GM12878 (cell line): ENCODE results near the gene EEFSEC. TPM values are rescaled to one million over a fixed set of nuclear protein-coding genes. Genes with fewer than 3 reads are reported as not detected.

ENCODE experiments used
- ATAC-seq: fragments of 200-7000 bp; cut with Tn5 transposase; 3 replicates; pipeline ENCODE4 v1.9.1; 2020; ENCODE audit warnings: mild to moderate bottlenecking, moderate library complexity
- BruUV-seq: library from RNA; stranded (reverse); fragments of 400-500 nt; replicated peaks from 2 replicates; lab custom pipeline; 2021; lab: Mats Ljungman, UMichigan
- CTCF ChIA-PET: fragments of 300-600 bp; sonication (Branson Sonifier 250); formaldehyde crosslinking; extraction: SDS; loops from one replicate; lab custom pipeline; 2021; ENCODE audit warnings: inconsistent platforms; lab: Yijun Ruan, JAX
- POLR2A ChIA-PET: fragments of 350-600 bp; formaldehyde crosslinking; extraction: SDS; loops from one replicate; lab custom pipeline; 2021; ENCODE audit warnings: inconsistent platforms; lab: Charles Lee
- RAD21 ChIA-PET: fragments of 300-600 bp; sonication (Branson Sonifier 250); formaldehyde crosslinking; loops from one replicate; lab custom pipeline; 2023; ENCODE audit warnings: antibody characterized with exemption; ENCODE audit not compliant: unreplicated experiment; lab: Charles Lee
- SMC1A ChIA-PET: fragments of 300-600 bp; sonication (Branson Sonifier 250); formaldehyde crosslinking; loops from one replicate; lab custom pipeline; 2023; ENCODE audit not compliant: unreplicated experiment, uncharacterized antibody; lab: Charles Lee
- DNase-seq: peaks from one replicate; pipeline ENCODE4 v3.0.0-alpha.2; 2011; ENCODE audit warnings: low read depth, low spot score
- FAIRE-seq: peaks from 3 replicates; lab custom pipeline; 2011; peaks lifted over from hg19 to GRCh38; lab: Jason Lieb, UNC
- H2AFZ ChIP-seq: 2 replicates; pipeline ENCODE4 v1.6.0; 2011; ENCODE audit warnings: low read depth, low read length, control low read depth; ENCODE audit not compliant: control insufficient read depth
- H3K27ac ChIP-seq: 2 replicates; pipeline ENCODE4 v1.5.1; 2011; ENCODE audit warnings: control low read depth; ENCODE audit not compliant: control insufficient read depth, insufficient read depth
- H3K27me3 ChIP-seq, 2 experiments: replicated peaks in 1 of 2; 2 replicates each; pipeline versions ENCODE4 v1.6.0 to v1.6.1; 2011; ENCODE audit warnings: low read length in 1 of 2; ENCODE audit not compliant: control insufficient read depth in 2 of 2, insufficient read depth in 2 of 2
- H3K36me3 ChIP-seq, 2 experiments: 2 replicates each; pipeline ENCODE4 v1.5.1; 2011; ENCODE audit warnings: low read length in 1 of 2; ENCODE audit not compliant: control insufficient read depth in 2 of 2, insufficient read depth in 2 of 2
- H3K4me1 ChIP-seq: 2 replicates; pipeline ENCODE4 v1.6.1; 2011; ENCODE audit warnings: mild to moderate bottlenecking, low read length, moderate library complexity, mixed read lengths; ENCODE audit not compliant: control insufficient read depth, insufficient read depth
- H3K4me2 ChIP-seq: 2 replicates; pipeline ENCODE4 v1.6.0; 2011; ENCODE audit warnings: control low read depth; ENCODE audit not compliant: control insufficient read depth, insufficient read depth
- H3K4me3 ChIP-seq: fragments of 200-600 bp; sonication (generic); 2 replicates; pipeline ENCODE4 v1.5.1; 2016
- H3K79me2 ChIP-seq: 2 replicates; pipeline ENCODE4 v1.6.0; 2011; ENCODE audit warnings: low read length; ENCODE audit not compliant: control insufficient read depth, insufficient read depth
- H3K9ac ChIP-seq: 2 replicates; pipeline ENCODE4 v1.8.0; 2011; ENCODE audit warnings: low read length, control low read depth, mixed read lengths; ENCODE audit not compliant: control insufficient read depth, insufficient read depth
- H3K9me3 ChIP-seq: replicated peaks from 3 replicates; pipeline ENCODE4 v1.5.1; 2011; ENCODE audit warnings: mild to moderate bottlenecking, low read length; ENCODE audit not compliant: control insufficient read depth, insufficient read depth
- H4K20me1 ChIP-seq: 2 replicates; pipeline ENCODE4 v1.6.0; 2011; ENCODE audit not compliant: control insufficient read depth, insufficient read depth
- CBX5 ChIP-seq: sonication (generic); IDR thresholded peaks from 2 replicates; pipeline ENCODE4 v1.6.1; 2016; ENCODE audit warnings: low read depth, moderate library complexity, mild to moderate bottlenecking, inconsistent platforms
- HDAC2 ChIP-seq: fragments of 200-600 bp; sonication (generic); IDR thresholded peaks from 2 replicates; pipeline ENCODE4 v1.6.1; 2017
- IKZF1 ChIP-seq: fragments of 450-650 bp; conservative IDR thresholded peaks from 2 replicates; pipeline ENCODE4 v1.6.1; 2017; ENCODE audit warnings: antibody characterized with exemption, mild to moderate bottlenecking
- MYC ChIP-seq: IDR thresholded peaks from 2 replicates; pipeline ENCODE4 v1.6.1; 2011; ENCODE audit warnings: mild to moderate bottlenecking, low read length, moderate library complexity, inconsistent platforms; ENCODE audit not compliant: insufficient read depth, insufficient replicate concordance, insufficient read length, severe bottlenecking
- RELA ChIP-seq: fragments of 450-650 bp; IDR thresholded peaks from 2 replicates; pipeline ENCODE4 v1.8.0; 2014; ENCODE audit warnings: borderline replicate concordance; ENCODE audit not compliant: partially characterized antibody
- SIN3A ChIP-seq: IDR thresholded peaks from 2 replicates; pipeline ENCODE4 v1.6.1; 2012; ENCODE audit warnings: low read depth, low read length, improper control_type of control experiment
- SIX5 ChIP-seq: IDR thresholded peaks from 2 replicates; pipeline ENCODE4 v1.6.1; 2011; ENCODE audit warnings: mild to moderate bottlenecking, low read depth, low read length, moderate library complexity; ENCODE audit not compliant: severe bottlenecking
- ZNF207 ChIP-seq: fragments of 450-650 bp; IDR thresholded peaks from 2 replicates; pipeline ENCODE4 v1.6.1; 2014; ENCODE audit warnings: antibody characterized with exemption, mild to moderate bottlenecking, borderline replicate concordance
- ZNF24 ChIP-seq: fragments of 450-650 bp; IDR thresholded peaks from 2 replicates; pipeline ENCODE4 v1.6.1; 2017; ENCODE audit warnings: antibody characterized with exemption, mild to moderate bottlenecking
- ZNF274 ChIP-seq: IDR thresholded peaks from one replicate; pipeline ENCODE4 v1.8.0; 2011; ENCODE audit not compliant: insufficient read length, insufficient read depth
- WGBS: methylation state at CpG from one replicate; pipeline ENCODE4 v1.1.6; 2016; ENCODE audit warnings: low lambda C conversion rate; ENCODE audit not compliant: insufficient replicate concordance, insufficient coverage; ENCODE audit errors: missing lambda C conversion rate; 5-methylcytosine and 5-hydroxymethylcytosine counted together
- in situ Hi-C: fragments of 300-500 bp; cut with MboI; formaldehyde crosslinking; loops from 9 replicates; pipeline ENCODE4 v1.14.3; 2018; ENCODE audit warnings: mixed read lengths
- intact Hi-C: fragments of 100-400 bp; cut with micrococcal nuclease; formaldehyde crosslinking; loops from one replicate; pipeline ENCODE4 v1.14.2; 2022; ENCODE audit not compliant: unreplicated experiment
- polyA plus RNA-seq, 11 experiments: library from polyadenylated mRNA; depleted of rRNA in 4 of 11; unstranded in 6 of 11; stranded (reverse) in 5 of 11; fragments of >200 nt; fragmentation: Nextera tagmentation in 4 of 11; fragmentation: Illumina TruSeq in 1 of 11; extraction: Ambion mirVana in 4 of 11; extraction: Trizol in 1 of 11; gene quantifications; 1 replicate in 1 of 11; 2 replicates in 10 of 11; pipeline versions ENCODE4 v1.2.1 to v1.2.3, GENCODE V29; 2011 to 2016; ENCODE audit warnings: inconsistent platforms in 2 of 11, missing spikeins in 2 of 11, low read depth in 1 of 11
- total RNA-seq, 4 experiments: library from RNA; depleted of rRNA in 3 of 4; stranded (reverse); fragments of >200 nt in 3 of 4; fragmentation: Illumina TruSeq in 1 of 4; extraction: Trizol in 1 of 4; gene quantifications; 2 replicates each; pipeline versions ENCODE4 v1.2.1 to v1.2.3, GENCODE V29; 2013 to 2021
- TF ChIP-seq, protein P1 (sequence below): IDR thresholded peaks from 2 replicates; pipeline ENCODE4 v1.6.1; 2012; ENCODE audit warnings: low read depth, low read length, improper control_type of control experiment
- TF ChIP-seq, protein P2 (sequence below): IDR thresholded peaks from 2 replicates; pipeline ENCODE4 v1.6.1; 2011; ENCODE audit warnings: borderline replicate concordance, low read depth, mild to moderate bottlenecking, moderate library complexity, low read length; ENCODE audit not compliant: insufficient read depth, poor library complexity, severe bottlenecking

EEFSEC gene
- total and polyA plus RNA-seq, 10 of the 15 experiments (the other 5 are each of a cell fraction or from before 2014, with no cell fraction given): 0.29 to 29.1 (median 16.1) TPM

DNA sequence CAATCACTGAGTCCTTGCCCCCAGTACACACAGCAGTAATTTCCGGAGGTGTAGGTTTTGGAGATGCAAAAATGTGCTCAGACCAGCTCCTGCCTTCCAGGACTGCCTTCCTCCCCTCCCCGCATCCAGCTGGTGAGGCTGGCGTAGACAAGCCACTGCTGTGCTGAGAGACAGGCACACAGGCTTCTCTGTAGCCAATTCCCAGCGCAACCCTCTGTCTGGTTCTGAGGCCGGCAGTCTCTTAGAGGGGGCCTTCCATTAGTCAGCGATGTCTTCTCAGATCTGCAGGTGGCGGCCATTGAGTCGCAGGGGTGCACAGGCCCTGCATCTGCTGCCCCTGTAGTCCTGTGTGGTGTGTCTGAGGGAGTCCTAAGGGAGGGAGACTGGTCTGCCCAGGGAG, 199.0 kb downstream of the EEFSEC start:
- Histone ChIP-seq H3K4me1 (peaks cover 10% of the 10 kb centered on the region), H3K27me3 (no peaks in the 10 kb centered on the region), H3K79me2 (no peaks in the 10 kb centered on the region), H3K9ac (no peak overlapping the region), H3K9me3 (no peaks in the 10 kb centered on the region), H3K27ac (no peak overlapping the region), H3K36me3 (no peaks in the 10 kb centered on the region; a peak in 1 of 4 replicates), H3K4me2 (no peak overlapping the region), H4K20me1 (no peaks in the 10 kb centered on the region), H3K4me3 (no peak overlapping the region), H2AFZ (no peak overlapping the region)
- ATAC-seq: no peak
- ChIA-PET SMC1A (no interaction called here), POLR2A (no interaction called here), CTCF (no interaction called here), RAD21 (no interaction called here)
- no peak for DNase-seq
- 89% methylated on average over 8 of the region's 8 CpGs for WGBS
- TF ChIP-seq HDAC2: no peak
- FAIRE-seq: no peak
- in situ Hi-C loops (no loop called here), intact Hi-C loops (no loop called here)
- no TSS peak for BruUV-seq

DNA sequence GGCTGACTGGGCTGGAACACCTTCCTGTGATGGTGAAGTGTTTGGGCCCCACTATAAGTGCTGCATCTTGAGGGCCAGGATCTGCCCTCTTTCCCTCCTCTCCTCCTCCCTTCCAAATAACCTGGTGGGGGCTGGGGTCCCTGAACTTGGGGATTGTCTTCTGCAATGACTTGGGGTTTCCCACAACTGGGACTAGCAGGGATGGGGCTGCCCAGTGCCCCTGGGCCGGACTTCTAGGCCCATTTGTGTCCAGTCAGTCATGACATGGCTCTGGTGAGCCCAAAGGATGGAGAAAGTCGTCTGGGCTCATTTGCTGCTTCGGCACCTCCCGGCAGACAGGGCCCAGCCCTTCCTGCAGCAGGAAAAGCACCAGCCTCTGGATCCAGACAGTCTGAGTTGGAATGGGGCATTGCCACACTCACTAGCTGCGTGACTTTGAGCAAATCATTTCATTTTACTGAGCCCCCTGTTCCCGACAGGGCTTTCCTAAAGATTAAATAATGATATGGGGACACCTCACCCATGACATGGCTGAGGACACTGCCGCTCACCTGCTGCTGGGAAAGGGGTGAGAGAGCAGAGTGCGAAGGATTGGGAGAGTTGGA, 200.2 kb downstream of the EEFSEC start:
- no peak for DNase-seq
- Histone ChIP-seq H3K9ac (no peak overlapping the region), H3K79me2 (no peaks in the 10 kb centered on the region), H3K4me2 (no peak overlapping the region), H3K27me3 (no peaks in the 10 kb centered on the region), H2AFZ (no peak overlapping the region), H3K9me3 (no peaks in the 10 kb centered on the region), H3K36me3 (no peaks in the 10 kb centered on the region; a peak in 1 of 4 replicates), H3K27ac (no peak overlapping the region), H3K4me1 (peaks cover 9% of the 10 kb centered on the region), H3K4me3 (no peak overlapping the region), H4K20me1 (no peaks in the 10 kb centered on the region)
- intact Hi-C loops (no loop called here), in situ Hi-C loops (no loop called here)
- 96% methylated on average over 8 of the region's 8 CpGs for WGBS
- no TSS peak for BruUV-seq
- no peak for ATAC-seq
- RAD21 ChIA-PET: no interaction called here
- POLR2A ChIA-PET: interaction anchor here (1.2 kb wide), 1 partner anchor 20 kb away, joined by 3 read pairs; no protein-coding TSS in a partner anchor
- FAIRE-seq: no peak
- SMC1A ChIA-PET: no interaction called here
- TF ChIP-seq IKZF1 (no peak), CBX5 (no peak), RELA (no peak), MYC (no peak), SIX5 (no peak), ZNF207 (no peak), ZNF274 (no peak), ZNF24 (no peak), SIN3A (no peak)
- TF ChIP-seq, protein P1, sequence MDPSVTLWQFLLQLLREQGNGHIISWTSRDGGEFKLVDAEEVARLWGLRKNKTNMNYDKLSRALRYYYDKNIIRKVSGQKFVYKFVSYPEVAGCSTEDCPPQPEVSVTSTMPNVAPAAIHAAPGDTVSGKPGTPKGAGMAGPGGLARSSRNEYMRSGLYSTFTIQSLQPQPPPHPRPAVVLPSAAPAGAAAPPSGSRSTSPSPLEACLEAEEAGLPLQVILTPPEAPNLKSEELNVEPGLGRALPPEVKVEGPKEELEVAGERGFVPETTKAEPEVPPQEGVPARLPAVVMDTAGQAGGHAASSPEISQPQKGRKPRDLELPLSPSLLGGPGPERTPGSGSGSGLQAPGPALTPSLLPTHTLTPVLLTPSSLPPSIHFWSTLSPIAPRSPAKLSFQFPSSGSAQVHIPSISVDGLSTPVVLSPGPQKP: no peak
- TF ChIP-seq, protein P2, sequence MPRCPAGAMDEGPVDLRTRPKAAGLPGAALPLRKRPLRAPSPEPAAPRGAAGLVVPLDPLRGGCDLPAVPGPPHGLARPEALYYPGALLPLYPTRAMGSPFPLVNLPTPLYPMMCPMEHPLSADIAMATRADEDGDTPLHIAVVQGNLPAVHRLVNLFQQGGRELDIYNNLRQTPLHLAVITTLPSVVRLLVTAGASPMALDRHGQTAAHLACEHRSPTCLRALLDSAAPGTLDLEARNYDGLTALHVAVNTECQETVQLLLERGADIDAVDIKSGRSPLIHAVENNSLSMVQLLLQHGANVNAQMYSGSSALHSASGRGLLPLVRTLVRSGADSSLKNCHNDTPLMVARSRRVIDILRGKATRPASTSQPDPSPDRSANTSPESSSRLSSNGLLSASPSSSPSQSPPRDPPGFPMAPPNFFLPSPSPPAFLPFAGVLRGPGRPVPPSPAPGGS: no peak
- CTCF ChIA-PET: no interaction called here
